Calu3 (cell line): ENCODE results near the gene PPFIA1. TPM values are rescaled to one million over a fixed set of nuclear protein-coding genes. Genes with fewer than 3 reads are reported as not detected.
"Not testable (repeated sequence)": the region's sequence is repeated elsewhere in the genome, so short reads cannot be mapped to it uniquely, and the experiment has no call there.

Experiments used
- BruUV-seq: library from RNA; stranded (reverse); fragments of 400-500 nt; replicated peaks from 2 replicates; lab custom pipeline; 2021; lab: Mats Ljungman, UMichigan
- CTCF ChIA-PET: fragments of 300-600 bp; sonication (Branson Sonifier 250); formaldehyde crosslinking; loops from one replicate; lab custom pipeline; 2022; ENCODE audit warnings: antibody characterized with exemption; lab: Charles Lee
- DNase-seq: peaks from one replicate; pipeline ENCODE4 v3.0.0; 2022
- H3K27ac Mint-ChIP-seq: one replicate; pipeline ENCODE4 v1.8.0; 2022; ENCODE audit warnings: mixed read lengths; ENCODE audit not compliant: unreplicated experiment
- H3K27me3 Mint-ChIP-seq: one replicate; pipeline ENCODE4 v1.8.0; 2022; ENCODE audit warnings: mixed read lengths; ENCODE audit not compliant: unreplicated experiment
- H3K36me3 Mint-ChIP-seq: one replicate; pipeline ENCODE4 v1.8.0; 2022; ENCODE audit warnings: mild to moderate bottlenecking, moderate library complexity, mixed read lengths; ENCODE audit not compliant: insufficient read depth, unreplicated experiment
- H3K4me1 Mint-ChIP-seq: one replicate; pipeline ENCODE4 v1.8.0; 2022; ENCODE audit warnings: mild to moderate bottlenecking, low read depth, mixed read lengths; ENCODE audit not compliant: unreplicated experiment
- H3K4me3 Mint-ChIP-seq: one replicate; pipeline ENCODE4 v1.8.0; 2022; ENCODE audit warnings: mild to moderate bottlenecking, low read depth, moderate library complexity, mixed read lengths; ENCODE audit not compliant: unreplicated experiment
- H3K9me3 Mint-ChIP-seq: one replicate; pipeline ENCODE4 v1.8.0; 2022; ENCODE audit warnings: low read depth, mixed read lengths; ENCODE audit not compliant: unreplicated experiment
- CTCF ChIP-seq: fragments of 200-600 bp; IDR thresholded peaks from one replicate; pipeline ENCODE4 v1.8.0; 2022; ENCODE audit warnings: antibody characterized with exemption; ENCODE audit not compliant: unreplicated experiment
- intact Hi-C: fragments of 100-400 bp; cut with micrococcal nuclease; formaldehyde crosslinking; loops from one replicate; pipeline ENCODE4 v1.10.0; 2022; ENCODE audit not compliant: unreplicated experiment
- total RNA-seq: library from RNA; stranded (reverse); gene quantifications from 2 replicates; pipeline ENCODE4 v1.2.3, GENCODE V29; 2022

The PPFIA1 gene
- total RNA-seq, 1 experiment from 2014 or later: 84.0 TPM

GRCh38 chr11:70327717-70328116 is 57.2 kb downstream of the PPFIA1 start:
- no peak for TF ChIP-seq CTCF
- H3K4me3 Mint-ChIP-seq: no peak overlapping the region
- peaks cover 23% of the 10 kb centered on the region for H3K4me1 Mint-ChIP-seq
- no peaks in the 10 kb centered on the region for H3K9me3 Mint-ChIP-seq
- intact Hi-C loops: no loop called here
- BruUV-seq: no TSS peak
- peak overlapping the region; percentile 6 for H3K27ac Mint-ChIP-seq
- DNase-seq: no peak
- peaks cover 60% of the 10 kb centered on the region for H3K36me3 Mint-ChIP-seq
- CTCF ChIA-PET: no interaction called here
- no peaks in the 10 kb centered on the region for H3K27me3 Mint-ChIP-seq

- peaks cover 20% of the 10 kb centered on the region for H3K4me1 Mint-ChIP-seq
- intact Hi-C loops: no loop called here
- H3K4me3 Mint-ChIP-seq: no peak overlapping the region
- no peak for DNase-seq
- TF ChIP-seq CTCF: no peak
- H3K27ac Mint-ChIP-seq: peak overlapping the region; percentile 6
- CTCF ChIA-PET: no interaction called here
- H3K36me3 Mint-ChIP-seq: peaks cover 63% of the 10 kb centered on the region
- no peaks in the 10 kb centered on the region for H3K9me3 Mint-ChIP-seq
- no TSS peak for BruUV-seq
- no peaks in the 10 kb centered on the region for H3K27me3 Mint-ChIP-seq
These were observed 58.1 kb downstream of the PPFIA1 start for GRCh38 chr11:70328556-70328955.

GRCh38 chr11:70331320-70331843 is 60.9 kb downstream of the PPFIA1 start:
- H3K4me3 Mint-ChIP-seq, intact Hi-C loops, DNase-seq, BruUV-seq, H3K9me3 Mint-ChIP-seq, H3K27ac Mint-ChIP-seq, H3K27me3 Mint-ChIP-seq: not testable (repeated sequence)
- Mint-ChIP-seq H3K36me3 (peaks cover 60% of the 10 kb centered on the region), H3K4me1 (peaks cover 12% of the 10 kb centered on the region)
- CTCF ChIA-PET: interaction anchor here (0.6 kb wide), 1 partner anchor 16 kb away, joined by 4 read pairs; no protein-coding TSS in a partner anchor
- peak; percentile 26 for TF ChIP-seq CTCF

- Mint-ChIP-seq H3K27me3 (no peaks in the 10 kb centered on the region), H3K9me3 (no peaks in the 10 kb centered on the region), H3K36me3 (peaks cover 61% of the 10 kb centered on the region), H3K4me3 (no peak overlapping the region), H3K27ac (no peak overlapping the region), H3K4me1 (peaks cover 12% of the 10 kb centered on the region)
- CTCF ChIA-PET: no interaction called here
- intact Hi-C loops: no loop called here
- TF ChIP-seq CTCF: no peak
- no peak for DNase-seq
- BruUV-seq: no TSS peak
These were observed 61.4 kb downstream of the PPFIA1 start for GRCh38 chr11:70331901-70332300.
